GM23338 (cell line): ENCODE data around the gene TMIE. TPM values are rescaled to one million over a fixed set of nuclear protein-coding genes. Genes with fewer than 3 reads are reported as not detected.

Source experiments
- ATAC-seq: fragments of 200-7000 bp; cut with Tn5 transposase; 3 replicates; pipeline ENCODE4 v1.9.1; 2020
- DNase-seq: peaks from one replicate; pipeline ENCODE4 v3.0.0-alpha.2; 2015; ENCODE audit warnings: low spot score
- H2AFZ ChIP-seq: fragments of 200-600 bp; sonication (generic); 2 replicates; pipeline ENCODE4 v1.8.0; 2016; ENCODE audit warnings: antibody characterized with exemption, mild to moderate bottlenecking, moderate library complexity
- H3F3A ChIP-seq: fragments of 200-600 bp; sonication (generic); replicated peaks from 2 replicates; pipeline ENCODE4 v1.8.0; 2017; ENCODE audit warnings: antibody characterized with exemption, mixed run types, low read depth
- H3K27ac ChIP-seq: fragments of 200-600 bp; sonication (generic); 2 replicates; pipeline ENCODE4 v1.6.1; 2016; ENCODE audit warnings: low read depth
- H3K27me3 ChIP-seq: fragments of 200-600 bp; sonication (generic); 2 replicates; pipeline ENCODE4 v1.8.0; 2016; ENCODE audit warnings: mild to moderate bottlenecking, mixed run types, moderate library complexity; ENCODE audit not compliant: insufficient read depth
- H3K36me3 ChIP-seq: fragments of 200-600 bp; sonication (generic); 2 replicates; pipeline ENCODE4 v1.8.0; 2016; ENCODE audit warnings: mild to moderate bottlenecking; ENCODE audit not compliant: insufficient read depth
- H3K4me1 ChIP-seq: fragments of 200-600 bp; sonication (generic); 2 replicates; pipeline ENCODE4 v1.8.0; 2016; ENCODE audit warnings: mild to moderate bottlenecking, moderate library complexity; ENCODE audit not compliant: insufficient read depth
- H3K4me2 ChIP-seq: fragments of 200-600 bp; sonication (generic); 2 replicates; pipeline ENCODE4 v1.7.1; 2017; ENCODE audit warnings: mixed run types
- H3K4me3 ChIP-seq: fragments of 200-600 bp; sonication (generic); 2 replicates; pipeline ENCODE4 v1.6.1; 2016; ENCODE audit warnings: mixed run types
- H3K79me2 ChIP-seq: fragments of 200-600 bp; sonication (generic); replicated peaks from 2 replicates; pipeline ENCODE4 v1.8.0; 2017; ENCODE audit warnings: mild to moderate bottlenecking; ENCODE audit not compliant: insufficient read depth
- H3K9me2 ChIP-seq: fragments of 200-600 bp; sonication (generic); 2 replicates; pipeline ENCODE4 v1.8.0; 2017; ENCODE audit not compliant: insufficient read depth
- H4K20me1 ChIP-seq: fragments of 200-600 bp; sonication (generic); replicated peaks from 2 replicates; pipeline ENCODE4 v1.8.0; 2017; ENCODE audit warnings: mild to moderate bottlenecking; ENCODE audit not compliant: insufficient read depth
- H3K27ac Mint-ChIP-seq: 2 replicates; pipeline ENCODE4 v1.8.0; 2020; ENCODE audit warnings: inconsistent platforms, mild to moderate bottlenecking, moderate library complexity, mixed read lengths
- H3K27me3 Mint-ChIP-seq: 3 replicates; pipeline ENCODE4 v1.8.0; 2022; ENCODE audit warnings: low read depth, mild to moderate bottlenecking, moderate library complexity, mixed read lengths, inconsistent platforms; ENCODE audit not compliant: insufficient read depth, poor library complexity
- H3K36me3 Mint-ChIP-seq: 3 replicates; pipeline ENCODE4 v1.8.0; 2021; ENCODE audit warnings: low read depth, mild to moderate bottlenecking, inconsistent platforms, moderate library complexity, mixed read lengths
- H3K4me1 Mint-ChIP-seq: 3 replicates; pipeline ENCODE4 v1.8.0; 2020; ENCODE audit warnings: mild to moderate bottlenecking, inconsistent platforms, mixed read lengths
- H3K4me3 Mint-ChIP-seq: 3 replicates; pipeline ENCODE4 v1.8.0; 2021; ENCODE audit warnings: moderate library complexity, mild to moderate bottlenecking, inconsistent platforms, mixed read lengths
- H3K9me3 Mint-ChIP-seq: 3 replicates; pipeline ENCODE4 v1.8.0; 2020; ENCODE audit warnings: moderate library complexity, mild to moderate bottlenecking, inconsistent platforms, mixed read lengths
- CREB1 ChIP-seq: fragments of 250-450 bp; sonication (Bioruptor Pico); IDR thresholded peaks from 2 replicates; pipeline ENCODE4 v1.5.0; 2020; ENCODE audit warnings: low read depth, mild to moderate bottlenecking, moderate library complexity
- EZH2 ChIP-seq: fragments of 200-600 bp; sonication (generic); IDR thresholded peaks from one replicate; pipeline ENCODE4 v1.8.0; 2017; ENCODE audit warnings: antibody characterized with exemption, mild to moderate bottlenecking, low read depth; ENCODE audit not compliant: unreplicated experiment
- EZH2phosphoT487 ChIP-seq: fragments of 200-600 bp; sonication (generic); IDR thresholded peaks from one replicate; pipeline ENCODE4 v1.8.1; 2018; ENCODE audit warnings: antibody characterized with exemption; ENCODE audit not compliant: unreplicated experiment
- JUNB ChIP-seq: IDR thresholded peaks from one replicate; pipeline ENCODE4 v1.6.1; 2016; ENCODE audit warnings: antibody characterized with exemption; ENCODE audit not compliant: unreplicated experiment
- POLR2AphosphoS5 ChIP-seq: IDR thresholded peaks from 2 replicates; pipeline ENCODE4 v1.6.1; 2016; ENCODE audit warnings: antibody characterized with exemption, low read depth
- STAT1 ChIP-seq: IDR thresholded peaks from one replicate; pipeline ENCODE4 v1.6.1; 2016; ENCODE audit warnings: antibody characterized with exemption; ENCODE audit not compliant: unreplicated experiment
- ZNF114 ChIP-seq: fragments of 250-450 bp; sonication (Bioruptor Pico); IDR thresholded peaks from 2 replicates; pipeline ENCODE4 v1.5.0; 2020; ENCODE audit warnings: mild to moderate bottlenecking, moderate library complexity
- ZNF331 ChIP-seq: fragments of 250-450 bp; sonication (Bioruptor Pico); IDR thresholded peaks from 2 replicates; pipeline ENCODE4 v1.5.0; 2020; ENCODE audit warnings: low read depth, mild to moderate bottlenecking, moderate library complexity
- long read RNA-seq: library from polyadenylated mRNA; unstranded; transcript quantifications from one replicate; pipeline ENCODE4 v2.0.0, GENCODE V29; 2020; ENCODE audit not compliant: unreplicated experiment
- polyA plus RNA-seq: library from polyadenylated mRNA; unstranded; fragments of >200 nt; fragmentation: Nextera tagmentation; extraction: Ambion mirVana; gene quantifications from 2 replicates; pipeline ENCODE4 v1.2.1, GENCODE V29; 2016
- total RNA-seq: library from RNA; depleted of rRNA; stranded (reverse); fragments of >200 nt; shearing (Covaris generic); gene quantifications from 2 replicates; pipeline ENCODE4 v1.2.3, GENCODE V29; 2014; rRNA removed
- TF ChIP-seq, protein P1 (sequence below): IDR thresholded peaks from one replicate; pipeline ENCODE4 v1.6.1; 2018; ENCODE audit warnings: antibody characterized with exemption; ENCODE audit not compliant: unreplicated experiment
- TF ChIP-seq, protein P2 (sequence below), 2 experiments: fragments of 200-600 bp in 1 of 2; sonication (generic) in 1 of 2; conservative IDR thresholded peaks; 2 replicates each; pipeline versions ENCODE4 v1.5.1 to v1.6.1; 2016 to 2017; ENCODE audit warnings: antibody characterized with exemption in 2 of 2, low read depth in 2 of 2, mild to moderate bottlenecking in 2 of 2, moderate library complexity in 1 of 2
- TF ChIP-seq, protein P3 (sequence below): IDR thresholded peaks from 2 replicates; pipeline ENCODE4 v1.6.1; 2016; ENCODE audit warnings: antibody characterized with exemption

TMIE gene, protein sequence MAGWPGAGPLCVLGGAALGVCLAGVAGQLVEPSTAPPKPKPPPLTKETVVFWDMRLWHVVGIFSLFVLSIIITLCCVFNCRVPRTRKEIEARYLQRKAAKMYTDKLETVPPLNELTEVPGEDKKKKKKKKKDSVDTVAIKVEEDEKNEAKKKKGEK
- total RNA-seq: 0.16 and 1.2 TPM in 2 replicates
- polyA plus RNA-seq: 0.70 and 0.84 TPM in 2 replicates
- long read RNA-seq: 0 reads

DNA sequence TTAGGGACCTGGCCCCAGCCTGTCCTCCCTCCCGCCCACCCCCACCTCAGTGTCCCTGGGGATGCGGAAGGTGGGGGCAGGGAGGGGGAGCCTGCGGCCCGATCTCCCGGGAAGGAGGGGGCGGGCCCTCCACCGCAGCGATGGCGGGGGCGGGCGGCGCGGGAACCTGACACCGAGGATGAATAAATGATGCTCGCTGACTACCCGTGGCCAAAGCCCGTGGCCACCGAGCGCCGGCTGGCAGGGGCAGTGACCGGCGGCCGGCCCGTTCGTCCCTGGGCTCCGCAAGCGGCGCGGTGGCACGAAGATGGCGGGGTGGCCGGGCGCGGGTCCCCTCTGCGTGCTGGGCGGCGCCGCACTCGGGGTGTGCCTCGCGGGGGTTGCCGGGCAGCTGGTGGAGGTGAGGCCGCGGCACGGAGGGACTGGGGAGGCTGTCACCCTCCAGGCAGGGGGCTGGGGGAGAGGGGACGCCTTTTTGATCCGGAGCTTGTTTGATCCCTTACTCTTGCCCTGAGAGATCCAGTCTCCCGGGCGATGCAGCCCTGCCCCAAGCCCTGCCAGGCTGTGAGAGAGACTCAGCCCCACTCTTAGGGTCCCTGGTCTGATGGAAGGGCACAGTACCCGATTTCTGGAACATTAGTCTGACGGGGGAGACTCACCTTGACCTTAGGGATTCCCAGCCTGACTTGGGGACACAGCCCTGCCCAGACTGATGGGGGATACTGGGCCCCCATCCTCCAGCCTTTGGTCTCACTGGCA, at the start of gene TMIE:
TMIE (plus strand) TSS at position 212 of the 759 bp plus-strand sequence; CDS start at position 308, 96 bp downstream.
- peak within 1 kb of the TSS; percentile 55 for H3K4me3 ChIP-seq
- H4K20me1 ChIP-seq: no peaks in the 10 kb centered on the region
- H3K4me1 ChIP-seq: peaks cover 4% of the 10 kb centered on the region; the same call in 1 of the 2 replicates
- Mint-ChIP-seq H3K27me3 (peaks cover 20% of the 10 kb centered on the region), H3K4me1 (peaks cover 8% of the 10 kb centered on the region; the same call in 2 of the 3 replicates), H3K4me3 (peak within 1 kb of the TSS; percentile 53; the same call in 2 of the 3 replicates), H3K27ac (no peak within 1 kb of the TSS), H3K9me3 (no peaks in the 10 kb centered on the region), H3K36me3 (no peaks in the 10 kb centered on the region)
- H3K4me2 ChIP-seq: peak within 1 kb of the TSS; percentile 80
- H3K36me3 ChIP-seq: no peaks in the 10 kb centered on the region
- no peaks in the 10 kb centered on the region for H3K9me2 ChIP-seq
- H3K79me2 ChIP-seq: no peaks in the 10 kb centered on the region
- H2AFZ ChIP-seq: peak within 1 kb of the TSS; percentile 84
- H3K27ac ChIP-seq: no peak within 1 kb of the TSS
- H3F3A ChIP-seq: no peaks in the 10 kb centered on the region
- ATAC-seq: peak; percentile 14
- TF ChIP-seq STAT1 (no peak), EZH2phosphoT487 (no peak), ZNF114 (CRISPR knock-in tag) (no peak), POLR2AphosphoS5 (no peak), JUNB (no peak), ZNF331 (CRISPR knock-in tag) (no peak), EZH2 (no peak), CREB1 (CRISPR knock-in tag) (no peak)
- TF ChIP-seq, protein P1, sequence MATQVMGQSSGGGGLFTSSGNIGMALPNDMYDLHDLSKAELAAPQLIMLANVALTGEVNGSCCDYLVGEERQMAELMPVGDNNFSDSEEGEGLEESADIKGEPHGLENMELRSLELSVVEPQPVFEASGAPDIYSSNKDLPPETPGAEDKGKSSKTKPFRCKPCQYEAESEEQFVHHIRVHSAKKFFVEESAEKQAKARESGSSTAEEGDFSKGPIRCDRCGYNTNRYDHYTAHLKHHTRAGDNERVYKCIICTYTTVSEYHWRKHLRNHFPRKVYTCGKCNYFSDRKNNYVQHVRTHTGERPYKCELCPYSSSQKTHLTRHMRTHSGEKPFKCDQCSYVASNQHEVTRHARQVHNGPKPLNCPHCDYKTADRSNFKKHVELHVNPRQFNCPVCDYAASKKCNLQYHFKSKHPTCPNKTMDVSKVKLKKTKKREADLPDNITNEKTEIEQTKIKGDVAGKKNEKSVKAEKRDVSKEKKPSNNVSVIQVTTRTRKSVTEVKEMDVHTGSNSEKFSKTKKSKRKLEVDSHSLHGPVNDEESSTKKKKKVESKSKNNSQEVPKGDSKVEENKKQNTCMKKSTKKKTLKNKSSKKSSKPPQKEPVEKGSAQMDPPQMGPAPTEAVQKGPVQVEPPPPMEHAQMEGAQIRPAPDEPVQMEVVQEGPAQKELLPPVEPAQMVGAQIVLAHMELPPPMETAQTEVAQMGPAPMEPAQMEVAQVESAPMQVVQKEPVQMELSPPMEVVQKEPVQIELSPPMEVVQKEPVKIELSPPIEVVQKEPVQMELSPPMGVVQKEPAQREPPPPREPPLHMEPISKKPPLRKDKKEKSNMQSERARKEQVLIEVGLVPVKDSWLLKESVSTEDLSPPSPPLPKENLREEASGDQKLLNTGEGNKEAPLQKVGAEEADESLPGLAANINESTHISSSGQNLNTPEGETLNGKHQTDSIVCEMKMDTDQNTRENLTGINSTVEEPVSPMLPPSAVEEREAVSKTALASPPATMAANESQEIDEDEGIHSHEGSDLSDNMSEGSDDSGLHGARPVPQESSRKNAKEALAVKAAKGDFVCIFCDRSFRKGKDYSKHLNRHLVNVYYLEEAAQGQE: no peak
- TF ChIP-seq, protein P2, sequence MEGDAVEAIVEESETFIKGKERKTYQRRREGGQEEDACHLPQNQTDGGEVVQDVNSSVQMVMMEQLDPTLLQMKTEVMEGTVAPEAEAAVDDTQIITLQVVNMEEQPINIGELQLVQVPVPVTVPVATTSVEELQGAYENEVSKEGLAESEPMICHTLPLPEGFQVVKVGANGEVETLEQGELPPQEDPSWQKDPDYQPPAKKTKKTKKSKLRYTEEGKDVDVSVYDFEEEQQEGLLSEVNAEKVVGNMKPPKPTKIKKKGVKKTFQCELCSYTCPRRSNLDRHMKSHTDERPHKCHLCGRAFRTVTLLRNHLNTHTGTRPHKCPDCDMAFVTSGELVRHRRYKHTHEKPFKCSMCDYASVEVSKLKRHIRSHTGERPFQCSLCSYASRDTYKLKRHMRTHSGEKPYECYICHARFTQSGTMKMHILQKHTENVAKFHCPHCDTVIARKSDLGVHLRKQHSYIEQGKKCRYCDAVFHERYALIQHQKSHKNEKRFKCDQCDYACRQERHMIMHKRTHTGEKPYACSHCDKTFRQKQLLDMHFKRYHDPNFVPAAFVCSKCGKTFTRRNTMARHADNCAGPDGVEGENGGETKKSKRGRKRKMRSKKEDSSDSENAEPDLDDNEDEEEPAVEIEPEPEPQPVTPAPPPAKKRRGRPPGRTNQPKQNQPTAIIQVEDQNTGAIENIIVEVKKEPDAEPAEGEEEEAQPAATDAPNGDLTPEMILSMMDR (conservative IDR thresholded peaks at IDR 0.05; ENCODE audit: low read depth in 2 of 2): no peak
- TF ChIP-seq, protein P3, sequence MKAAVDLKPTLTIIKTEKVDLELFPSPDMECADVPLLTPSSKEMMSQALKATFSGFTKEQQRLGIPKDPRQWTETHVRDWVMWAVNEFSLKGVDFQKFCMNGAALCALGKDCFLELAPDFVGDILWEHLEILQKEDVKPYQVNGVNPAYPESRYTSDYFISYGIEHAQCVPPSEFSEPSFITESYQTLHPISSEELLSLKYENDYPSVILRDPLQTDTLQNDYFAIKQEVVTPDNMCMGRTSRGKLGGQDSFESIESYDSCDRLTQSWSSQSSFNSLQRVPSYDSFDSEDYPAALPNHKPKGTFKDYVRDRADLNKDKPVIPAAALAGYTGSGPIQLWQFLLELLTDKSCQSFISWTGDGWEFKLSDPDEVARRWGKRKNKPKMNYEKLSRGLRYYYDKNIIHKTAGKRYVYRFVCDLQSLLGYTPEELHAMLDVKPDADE: no peak
- DNase-seq: peak; percentile 52
- H3K27me3 ChIP-seq: peaks cover 23% of the 10 kb centered on the region
